Measurements from ENCODE around the gene IP6K1. TPM values are rescaled to one million over a fixed set of nuclear protein-coding genes. Genes with fewer than 3 reads are reported as not detected.

IP6K1 gene
- total RNA-seq, 1 experiment from 2014 or later, result 42.2 TPM

- Histone ChIP-seq H3K14ac (ENCODE audit: insufficient read depth, low read length) (no peak overlapping the region), H2AFZ (ENCODE audit: low read length) (no peak overlapping the region), H2BK120ac (ENCODE audit: low read depth, low read length, poor library complexity, severe bottlenecking) (no peak overlapping the region), H3K23me2 (ENCODE audit: insufficient read length, low read depth, low read length, poor library complexity, severe bottlenecking) (peaks cover 14% of the 10 kb centered on the region), H3T11ph (ENCODE audit: low read length) (no peak overlapping the region), H4K91ac (ENCODE audit: insufficient read length, low read depth, low read length) (no peak overlapping the region), H3K27ac (ENCODE audit: insufficient read length, low read depth, low read length) (no peak overlapping the region), H2BK20ac (ENCODE audit: low read depth, low read length, poor library complexity, severe bottlenecking) (no peak overlapping the region), H2AK5ac (ENCODE audit: insufficient read length, low read length) (no peak overlapping the region), H3K23ac (ENCODE audit: insufficient read length, low read depth, low read length) (no peak overlapping the region), H3K27me3 (ENCODE audit: insufficient read depth, low read length) (no peaks in the 10 kb centered on the region), H3K79me2 (ENCODE audit: insufficient read depth, low read length) (no peaks in the 10 kb centered on the region), H3K4me1 (ENCODE audit: insufficient read depth, low read length) (no peaks in the 10 kb centered on the region), H3K4me2 (ENCODE audit: insufficient read depth, insufficient read length, low read length) (no peak overlapping the region), H4K8ac (replicated peaks; ENCODE audit: insufficient read length, low read depth, low read length) (no peak overlapping the region), H3K4ac (ENCODE audit: low read depth, low read length) (no peak overlapping the region), H2BK5ac (ENCODE audit: insufficient read length, low read length) (no peak overlapping the region), H4K20me1 (ENCODE audit: control insufficient read depth, insufficient read depth, insufficient read length) (no peaks in the 10 kb centered on the region), H3K56ac (ENCODE audit: insufficient read length, low read depth, low read length) (no peak overlapping the region), H4K5ac (ENCODE audit: insufficient read length, low read depth, low read length) (no peak overlapping the region), H2BK12ac (ENCODE audit: insufficient read length, low read depth, low read length) (no peak overlapping the region), H3K9ac (ENCODE audit: extremely low read depth, insufficient read length, low read length) (no peak overlapping the region), H2BK15ac (ENCODE audit: low read depth, low read length) (no peak overlapping the region), H3K79me1 (ENCODE audit: insufficient read depth, low read depth, low read length, poor library complexity, severe bottlenecking) (no peaks in the 10 kb centered on the region), H3K18ac (ENCODE audit: insufficient read length, low read depth, low read length) (no peak overlapping the region), H3K9me3 (ENCODE audit: control insufficient read depth, low read depth, low read length) (no peaks in the 10 kb centered on the region)
- no peak for TF ChIP-seq CTCF (conservative IDR thresholded peaks at IDR 0.05)
- DNase-seq, result no peak
- no CpG with 5 or more reads among the region's 15 CpGs for WGBS (ENCODE audit: extremely low coverage, insufficient read length, low lambda C conversion rate)
- H3K4me3 Mint-ChIP-seq, result no peak overlapping the region
- H3K27me3 Mint-ChIP-seq (ENCODE audit: low read depth), result no peaks in the 10 kb centered on the region
- H3K36me3 Mint-ChIP-seq (ENCODE audit: insufficient read depth in 1 of 3, low read depth in 3 of 3), result peaks cover 8 to 52% (median 36%) of the 10 kb centered on the region in 3 experiments; a peak in 6 of 7 replicates
- peaks cover 6 to 10% of the 10 kb centered on the region in 2 experiments for H3K4me1 Mint-ChIP-seq
- H3K9me3 Mint-ChIP-seq, result no peaks in the 10 kb centered on the region
- H3K27ac Mint-ChIP-seq, result no peak overlapping the region
Observed at GRCh38 chr3:49727924-49728361, 58.4 kb downstream of the IP6K1 start.
